HG03060 (cell line): ENCODE data around the gene METTL26.

Experiments used
- ATAC-seq: cut with Tn5 transposase; IDR thresholded peaks from one replicate; pipeline ENCODE4 v1.9.1; 2021; ENCODE audit warnings: low read depth, moderate number of reproducible peaks; ENCODE audit not compliant: unreplicated experiment

The METTL26 gene

DNA sequence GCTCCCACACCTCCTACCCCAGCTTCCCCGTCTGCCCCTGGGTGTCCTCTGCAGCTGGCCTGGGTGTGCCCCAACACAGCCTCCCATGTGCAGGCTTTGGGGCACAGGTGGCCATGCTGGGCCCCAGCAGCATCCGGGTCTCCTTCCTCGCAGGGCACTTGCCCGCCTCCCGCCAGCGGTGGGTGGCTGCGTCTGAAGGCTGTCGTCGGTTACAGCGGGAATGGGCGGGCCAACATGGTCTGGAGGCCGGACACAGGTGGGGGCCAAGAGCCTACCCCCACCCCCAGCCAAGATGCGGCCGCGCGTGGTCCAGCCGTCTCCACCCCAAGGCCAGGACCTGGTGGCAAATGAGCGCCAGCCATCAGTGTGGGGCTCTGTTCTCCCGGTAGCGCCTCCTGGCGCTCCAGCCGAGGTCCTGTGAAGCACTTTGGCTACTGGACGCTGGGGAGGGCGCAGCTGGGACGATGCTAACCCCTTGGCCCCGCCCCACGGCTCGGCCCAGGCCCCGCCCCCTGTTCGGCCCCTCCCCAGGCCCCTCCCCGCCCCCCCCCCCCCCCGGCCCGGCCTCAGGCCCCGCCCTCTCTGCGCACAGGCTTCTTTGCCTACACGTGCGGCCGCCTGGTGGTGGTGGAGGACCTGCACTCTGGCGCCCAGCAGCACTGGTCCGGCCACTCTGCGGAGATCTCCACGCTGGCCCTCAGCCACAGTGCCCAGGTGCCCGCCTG, 24.5 kb upstream of the METTL26 start:
- ATAC-seq = peak; percentile 27

DNA sequence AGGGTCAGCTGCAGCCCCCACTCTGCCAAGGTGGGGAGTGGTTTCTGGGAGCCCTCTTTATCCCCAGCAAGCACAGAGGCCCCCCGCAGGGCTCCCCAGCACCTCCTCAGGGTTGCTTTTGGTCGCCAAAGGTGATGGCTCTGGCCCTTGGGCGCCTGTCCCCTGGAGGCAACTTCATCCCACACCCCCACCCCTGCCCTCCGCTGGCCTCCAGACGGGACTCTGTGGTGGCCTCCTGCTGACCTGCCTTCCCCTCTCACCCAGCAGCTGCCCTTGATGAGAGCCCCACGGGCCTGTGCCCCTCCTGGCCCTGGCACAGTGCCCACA, 24.0 kb upstream of the METTL26 start:
- ATAC-seq = no peak

DNA sequence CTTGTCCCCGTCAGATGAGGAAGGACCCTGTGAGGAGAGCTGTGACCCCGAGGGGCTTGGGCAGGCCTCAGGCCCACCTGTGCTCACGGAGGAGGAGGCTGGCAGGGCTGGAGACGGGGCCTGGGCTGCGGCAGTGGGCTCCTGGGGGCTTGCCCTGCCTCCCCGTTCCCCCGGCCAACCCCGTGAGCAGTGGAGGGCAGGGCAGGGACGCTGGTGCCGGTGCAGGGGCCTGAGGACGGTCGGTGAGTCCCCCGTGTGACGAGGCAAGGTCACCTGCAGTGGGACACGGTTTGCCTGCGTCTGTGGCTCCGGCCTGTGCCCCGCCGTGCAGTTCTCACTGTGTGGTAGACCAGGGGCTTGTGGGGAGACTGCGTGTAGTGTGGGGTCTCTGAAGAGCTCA, 23.5 kb upstream of the METTL26 start:
- no peak for ATAC-seq

DNA sequence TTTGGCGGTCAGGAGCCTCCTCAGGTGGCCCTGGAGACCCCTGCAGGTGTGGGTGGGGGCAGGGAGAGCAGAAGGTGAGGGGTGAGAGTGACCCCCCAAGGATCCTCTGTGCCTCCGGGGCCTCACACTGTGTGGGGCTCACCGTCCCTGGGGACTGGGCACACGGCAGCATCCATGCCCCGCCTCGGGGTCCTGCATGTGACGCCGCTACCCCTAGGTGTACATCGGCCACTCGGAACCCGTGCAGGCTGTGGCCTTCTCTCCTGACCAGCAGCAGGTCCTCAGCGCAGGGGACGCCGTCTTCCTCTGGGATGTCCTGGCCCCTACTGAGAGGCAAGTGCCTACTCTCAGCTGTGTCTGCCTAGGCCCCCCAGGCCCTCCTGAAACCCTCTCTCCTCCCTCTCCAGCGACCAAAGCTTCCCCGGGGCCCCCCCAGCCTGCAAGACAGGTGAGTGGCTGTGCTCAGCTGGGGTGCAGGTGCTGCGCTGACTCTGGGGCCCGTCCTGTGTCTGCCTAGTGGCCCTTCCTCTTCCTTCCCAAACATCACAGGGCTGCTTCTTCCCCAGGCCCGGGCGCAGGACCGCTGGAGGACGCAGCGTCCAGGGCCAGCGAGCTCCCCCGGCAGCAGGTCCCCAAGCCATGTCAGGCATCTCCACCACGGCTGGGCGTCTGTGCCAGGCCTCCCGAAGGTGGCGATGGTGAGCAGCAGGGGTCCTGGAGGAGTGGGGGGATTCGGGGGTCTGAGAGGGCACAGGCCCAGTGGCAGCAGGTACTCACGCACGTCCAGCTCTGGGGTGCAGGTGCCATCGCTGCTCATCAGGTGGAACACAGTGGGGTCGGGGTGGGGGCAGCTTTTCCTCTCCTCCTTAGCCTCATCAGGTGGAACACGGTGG, 22.8 kb upstream of the METTL26 start:
- no peak for ATAC-seq

DNA sequence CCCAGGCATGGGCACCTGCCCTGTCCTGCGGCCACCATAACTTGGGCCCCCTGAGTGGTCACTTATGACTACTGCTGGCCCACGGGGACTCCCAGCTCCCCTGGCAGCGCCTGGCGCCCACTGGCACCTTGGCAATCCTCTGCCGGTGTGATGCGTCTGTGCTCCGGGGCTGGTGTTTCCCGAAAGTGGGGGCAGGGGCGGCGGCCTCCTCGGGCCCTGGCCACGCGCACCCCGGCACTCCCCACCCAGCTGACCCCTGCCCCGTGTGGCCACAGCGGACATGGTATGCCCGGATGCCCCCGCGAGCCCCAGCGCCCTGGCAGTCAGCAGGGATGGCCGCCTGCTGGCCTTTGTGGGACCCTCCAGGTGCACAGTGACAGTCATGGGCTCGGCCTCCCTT, 21.4 kb upstream of the METTL26 start:
- ATAC-seq = no peak

DNA sequence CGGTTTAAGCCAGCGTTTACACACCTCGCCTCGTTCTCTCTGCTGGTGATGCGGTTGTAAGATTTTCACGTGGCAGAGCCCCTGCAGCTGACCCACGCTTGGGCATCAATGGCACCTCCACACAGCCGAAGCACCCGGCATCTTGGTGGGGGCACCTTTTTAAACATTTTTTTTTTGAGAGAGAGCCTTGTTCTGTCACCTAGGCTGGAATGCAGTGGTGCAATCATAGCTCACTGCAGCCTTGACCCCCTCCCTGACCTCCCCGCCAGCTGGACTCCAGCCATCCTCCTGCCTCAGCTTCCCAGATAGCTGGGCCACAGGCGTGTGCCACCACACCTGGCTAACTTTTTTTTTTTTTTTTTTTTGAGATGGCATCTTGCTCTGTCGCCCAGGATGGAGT, 17.9 kb upstream of the METTL26 start:
- no peak for ATAC-seq

DNA sequence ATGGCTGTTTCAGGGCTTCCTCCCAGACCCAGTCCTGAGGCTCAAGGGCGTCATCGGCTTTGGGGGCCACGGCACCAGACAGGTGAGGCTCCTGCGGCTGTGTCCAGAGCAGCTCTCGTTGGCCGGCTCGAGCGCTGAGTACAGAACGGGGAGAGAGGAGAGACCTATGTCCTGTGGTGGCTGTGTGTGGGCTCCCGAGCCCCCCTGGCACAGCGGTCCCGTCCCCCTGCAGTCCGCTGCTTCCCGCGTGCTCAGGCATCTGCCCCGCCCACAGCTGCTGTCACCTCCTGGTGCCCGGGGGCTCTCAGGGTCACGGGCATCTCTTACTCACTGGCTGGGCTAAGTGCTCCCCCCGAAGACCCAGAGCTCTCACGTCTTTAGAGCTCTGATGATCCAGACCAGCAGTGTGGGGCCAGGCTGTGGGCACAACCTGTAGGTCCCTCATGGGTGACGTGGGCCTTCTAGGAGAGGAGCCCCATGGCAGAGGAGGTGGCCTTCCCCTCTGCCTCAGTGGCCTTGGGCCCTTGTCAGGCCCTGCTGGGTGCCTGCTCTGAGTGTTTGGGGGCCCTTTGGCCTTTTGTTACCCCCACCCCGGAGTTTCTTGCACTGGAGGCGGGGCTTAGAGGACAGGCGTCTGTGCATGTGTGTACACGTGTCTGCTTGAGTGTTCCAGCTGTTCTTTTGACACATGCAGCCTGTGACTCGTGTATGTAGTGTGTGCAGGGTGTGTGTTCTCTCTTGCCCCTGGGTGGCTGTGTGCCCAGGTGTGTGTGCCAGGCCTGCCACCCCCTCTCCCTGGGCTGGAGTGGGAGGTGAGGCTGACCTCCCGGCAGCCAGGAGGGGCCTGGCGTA, 16.6 kb upstream of the METTL26 start:
- ATAC-seq = no peak

DNA sequence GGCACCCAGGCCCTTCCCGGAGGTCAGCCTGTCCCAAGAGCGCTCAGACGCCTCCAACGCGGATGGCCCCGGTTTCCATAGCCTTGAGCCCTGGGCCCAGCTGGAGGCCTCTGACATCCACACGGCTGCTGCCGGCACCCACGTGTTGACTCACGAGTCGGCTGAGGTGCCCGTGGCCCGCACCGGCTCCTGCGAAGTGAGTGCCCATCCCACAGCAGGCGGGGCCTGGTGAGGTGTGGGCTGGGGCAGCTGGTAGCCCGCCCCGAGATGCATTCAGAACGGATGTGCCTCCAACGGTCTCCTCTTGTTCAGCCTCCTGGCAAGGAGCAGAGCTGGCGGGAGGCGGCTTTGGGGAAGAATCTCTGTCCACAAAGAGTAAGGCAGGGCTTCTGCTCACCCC, 15.7 kb upstream of the METTL26 start:
- no peak for ATAC-seq

DNA sequence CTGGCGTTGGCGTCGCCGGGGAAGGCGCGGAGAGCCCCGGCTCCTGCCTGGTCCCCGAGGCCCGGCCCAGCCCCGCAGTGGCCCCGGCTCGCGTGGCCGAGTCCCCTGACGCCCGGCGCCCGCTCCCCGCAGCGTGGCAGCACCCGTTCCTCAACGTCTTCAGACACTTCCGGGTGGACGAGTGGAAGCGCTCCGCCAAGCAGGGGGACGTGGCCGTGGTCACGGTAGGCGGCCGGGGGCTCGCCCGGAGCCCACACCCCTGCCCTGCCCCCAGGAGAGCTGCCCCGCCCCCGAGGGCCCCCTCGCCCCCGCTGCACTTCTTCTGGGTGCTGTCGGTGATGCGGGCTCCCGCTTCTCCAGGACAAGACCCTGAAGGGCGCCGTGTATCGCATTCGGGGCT, 13.5 kb upstream of the METTL26 start:
- no peak for ATAC-seq

DNA sequence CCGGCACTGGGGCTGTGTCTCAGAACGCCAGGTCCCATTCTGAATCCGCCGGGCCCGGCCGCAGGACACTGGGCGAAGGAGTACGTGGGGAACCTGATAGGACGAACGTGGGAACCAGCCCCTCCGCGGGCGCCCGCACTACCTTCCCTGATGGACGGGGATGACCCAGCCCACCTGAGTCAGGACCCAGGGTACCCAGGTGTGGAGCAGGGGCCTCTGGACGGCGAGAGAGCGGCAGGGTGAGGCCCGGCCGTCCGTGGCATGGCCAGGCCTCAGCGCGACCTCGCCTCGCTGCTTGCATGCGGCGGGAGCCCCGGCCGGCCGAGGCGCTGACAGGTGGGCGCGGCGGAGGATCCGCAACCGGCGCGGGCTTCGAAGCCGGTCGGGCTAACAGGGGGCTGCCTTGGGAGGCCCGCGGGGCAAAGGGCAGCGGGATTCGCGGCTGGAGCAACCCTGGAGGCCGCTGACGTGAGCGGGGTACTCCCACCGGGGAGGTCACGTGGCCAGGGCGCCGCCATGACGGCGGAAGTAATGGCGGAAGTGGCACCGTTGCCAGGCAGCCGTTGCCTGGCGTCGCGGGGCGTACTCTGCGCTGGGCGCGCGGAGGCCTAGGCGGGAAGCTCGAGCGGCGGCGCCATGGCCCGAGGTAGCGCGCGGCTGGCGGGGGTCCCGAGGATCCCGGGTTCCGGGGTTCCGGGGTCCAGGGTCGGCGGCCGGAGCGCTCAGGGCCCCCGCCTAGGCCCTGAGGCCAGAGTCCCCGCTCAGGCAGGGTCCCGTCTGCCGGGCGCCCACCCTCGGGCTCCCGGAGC, 12.9 kb upstream of the METTL26 start, which contains the start of gene WDR90:
Gene WDR90, plus strand, starts transcription at position 585 of the 809 bp plus-strand sequence. Its CDS starts 52 bp downstream, at position 637.
- peak; percentile 49 for ATAC-seq

DNA sequence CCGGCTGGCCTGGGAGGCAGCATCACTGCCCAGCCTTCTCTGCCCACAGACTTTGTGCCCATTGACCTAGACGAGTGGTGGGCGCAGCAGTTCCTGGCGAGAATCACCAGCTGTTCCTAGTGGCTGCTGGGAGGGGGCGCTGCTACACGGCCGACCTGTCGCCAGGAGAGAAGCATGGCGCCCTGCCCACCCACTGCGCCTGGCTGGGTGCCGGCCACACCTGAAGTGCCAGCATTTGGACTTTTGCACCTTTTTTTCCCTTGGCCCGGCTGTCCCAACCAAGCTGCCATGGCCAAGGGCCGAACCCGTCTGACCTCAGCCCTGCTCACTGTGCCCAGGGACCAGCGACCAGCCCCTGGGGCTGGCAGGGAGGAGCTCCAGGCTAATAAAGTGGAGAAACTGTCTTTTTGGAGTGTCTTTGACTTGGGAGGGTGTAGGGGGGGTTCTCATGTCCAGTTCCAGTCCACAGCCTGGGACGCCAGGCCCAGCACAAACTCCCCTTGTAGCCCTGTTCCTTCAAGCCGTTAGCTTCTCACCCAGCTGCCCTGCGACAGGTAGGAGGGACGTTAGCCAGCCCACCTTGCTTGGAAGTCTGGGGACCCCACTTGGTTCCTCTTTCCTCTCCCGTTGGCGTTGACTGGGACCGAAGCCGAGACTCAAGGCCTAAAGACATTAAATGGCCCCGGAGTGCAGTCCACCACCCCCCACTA, 12.1 kb upstream of the METTL26 start:
- no peak for ATAC-seq

DNA sequence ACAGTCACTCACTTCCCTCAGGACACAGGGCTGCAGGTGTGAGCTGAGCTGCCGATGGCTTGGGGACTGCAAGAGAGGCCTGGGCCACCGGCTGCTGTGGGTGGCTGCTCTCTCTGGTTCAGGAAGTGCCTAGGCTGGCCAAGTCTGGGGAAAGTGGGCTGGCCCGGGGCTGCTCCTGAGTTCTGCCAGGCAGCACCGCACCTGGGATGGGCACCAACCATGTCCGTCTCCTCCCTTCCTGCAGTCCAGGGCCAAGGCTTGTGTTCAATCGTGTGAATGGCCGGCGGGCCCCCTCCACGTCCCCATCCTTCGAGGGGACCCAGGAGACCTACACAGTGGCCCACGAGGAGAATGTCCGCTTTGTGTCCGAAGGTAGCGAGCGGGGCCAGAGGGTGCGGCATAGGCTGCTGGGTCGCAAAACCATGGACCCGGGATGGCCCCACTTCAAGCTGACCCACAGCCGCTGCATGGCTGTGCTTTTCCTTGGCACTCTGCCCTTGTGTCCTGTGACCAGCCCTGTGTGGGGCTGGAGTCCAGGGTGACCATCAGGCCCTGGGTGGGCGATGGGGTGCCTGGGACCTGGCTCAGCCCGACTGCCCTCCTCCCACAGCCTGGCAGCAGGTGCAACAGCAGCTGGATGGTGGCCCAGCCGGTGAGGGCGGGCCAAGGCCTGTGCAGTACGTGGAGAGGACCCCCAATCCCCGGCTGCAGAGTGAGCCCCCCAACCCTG, 11.2 kb upstream of the METTL26 start:
- no peak for ATAC-seq

DNA sequence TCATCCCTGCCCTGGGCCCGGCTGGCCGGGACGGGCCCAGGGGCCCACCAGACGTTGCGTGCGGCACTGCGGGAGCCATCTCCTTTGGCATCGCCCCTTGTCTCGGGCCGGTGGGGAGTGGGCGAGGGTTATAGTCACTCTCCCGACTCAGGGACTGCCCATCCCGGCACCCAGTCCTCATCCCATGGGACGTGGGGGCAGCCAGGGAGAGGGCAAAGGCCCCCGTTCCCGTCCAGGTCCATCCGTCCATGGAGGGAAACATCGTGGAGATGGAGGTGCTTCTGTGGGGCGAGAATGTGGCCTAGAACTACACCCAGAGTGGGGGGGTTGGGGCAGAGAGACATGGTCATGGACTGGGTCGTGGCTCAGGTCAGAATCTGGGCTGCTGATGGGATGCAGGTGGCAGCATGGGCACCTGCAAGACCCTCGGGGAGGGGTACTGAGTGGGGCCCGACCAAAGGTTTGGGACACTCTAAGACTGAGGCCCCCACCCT, 10.6 kb upstream of the METTL26 start:
- ATAC-seq = no peak

DNA sequence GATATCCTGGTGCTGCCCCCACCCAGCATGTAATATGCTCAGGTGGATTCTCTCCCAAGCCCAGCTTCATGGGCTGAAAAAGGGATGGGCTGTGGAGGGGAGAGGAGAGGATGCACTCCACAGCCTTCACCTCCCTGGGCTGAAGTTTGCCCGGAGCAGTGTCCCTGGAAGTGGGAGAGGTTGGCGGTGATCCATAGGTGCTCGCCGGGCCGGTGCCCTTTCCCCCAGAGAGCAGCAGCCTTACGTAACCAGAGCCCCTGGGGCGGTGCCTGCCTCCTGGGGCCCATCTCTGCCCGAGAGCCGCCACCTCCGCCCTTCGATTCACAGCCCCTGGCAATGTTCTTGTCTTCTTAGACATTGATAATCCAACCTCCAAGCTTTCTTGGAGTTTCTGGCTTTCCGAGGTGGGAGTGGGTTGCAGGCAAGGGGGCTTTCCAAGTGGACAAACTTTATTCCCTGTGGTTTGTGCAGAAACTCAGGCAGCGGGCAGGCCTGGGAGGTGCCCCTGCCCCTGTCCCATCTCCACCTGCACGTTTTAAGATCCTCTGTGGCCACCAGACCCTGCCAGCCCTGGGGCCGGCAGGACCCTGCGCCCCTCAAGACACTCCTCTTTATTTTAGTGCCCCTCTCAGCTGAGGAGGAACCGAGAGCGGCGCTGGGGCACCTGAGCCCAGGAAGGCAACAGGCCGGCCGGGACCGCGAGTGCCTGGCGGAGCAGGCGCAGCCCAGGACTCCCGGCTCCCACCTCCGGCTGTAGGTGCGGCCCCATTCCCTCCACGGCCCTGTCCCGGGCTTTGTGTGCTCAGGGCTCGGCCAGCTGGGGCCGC, 10.0 kb upstream of the METTL26 start:
- no peak for ATAC-seq

DNA sequence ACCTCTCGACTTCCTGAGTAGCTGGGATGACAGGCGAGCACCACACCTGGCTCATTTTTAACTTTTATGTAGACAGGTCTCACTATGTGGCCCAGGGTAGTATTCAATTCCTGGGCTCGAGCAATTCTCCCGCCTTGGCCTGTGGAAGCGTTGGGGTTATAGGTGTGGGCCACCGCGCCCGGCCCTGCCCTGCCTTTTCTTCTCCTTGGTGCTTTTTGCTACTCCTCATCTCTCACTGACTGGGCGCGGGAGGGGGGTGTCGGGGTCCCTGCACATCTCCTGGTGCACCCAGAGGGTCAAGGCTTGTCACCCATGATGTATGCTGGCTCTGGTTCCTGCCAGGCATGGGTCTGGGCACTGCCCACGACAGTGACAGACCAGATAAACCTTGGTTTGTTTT, 8.5 kb upstream of the METTL26 start:
- no peak for ATAC-seq

DNA sequence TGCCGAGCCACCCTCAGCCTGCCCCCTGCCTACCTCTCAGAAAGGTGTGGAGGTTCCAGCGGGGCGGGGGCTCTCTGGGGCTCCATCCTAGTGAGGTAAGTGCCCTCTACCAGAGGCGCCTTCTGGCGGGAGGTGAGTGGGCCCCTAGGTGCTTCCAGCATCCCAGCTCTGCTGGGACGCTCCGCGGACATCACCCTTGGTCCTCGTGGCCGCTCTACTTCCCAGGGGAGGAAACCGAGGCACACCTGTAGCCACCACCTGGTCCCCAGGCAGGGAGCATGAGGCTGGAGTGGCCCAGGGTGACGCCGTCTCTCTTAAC, 6.9 kb upstream of the METTL26 start:
- ATAC-seq = no peak

DNA sequence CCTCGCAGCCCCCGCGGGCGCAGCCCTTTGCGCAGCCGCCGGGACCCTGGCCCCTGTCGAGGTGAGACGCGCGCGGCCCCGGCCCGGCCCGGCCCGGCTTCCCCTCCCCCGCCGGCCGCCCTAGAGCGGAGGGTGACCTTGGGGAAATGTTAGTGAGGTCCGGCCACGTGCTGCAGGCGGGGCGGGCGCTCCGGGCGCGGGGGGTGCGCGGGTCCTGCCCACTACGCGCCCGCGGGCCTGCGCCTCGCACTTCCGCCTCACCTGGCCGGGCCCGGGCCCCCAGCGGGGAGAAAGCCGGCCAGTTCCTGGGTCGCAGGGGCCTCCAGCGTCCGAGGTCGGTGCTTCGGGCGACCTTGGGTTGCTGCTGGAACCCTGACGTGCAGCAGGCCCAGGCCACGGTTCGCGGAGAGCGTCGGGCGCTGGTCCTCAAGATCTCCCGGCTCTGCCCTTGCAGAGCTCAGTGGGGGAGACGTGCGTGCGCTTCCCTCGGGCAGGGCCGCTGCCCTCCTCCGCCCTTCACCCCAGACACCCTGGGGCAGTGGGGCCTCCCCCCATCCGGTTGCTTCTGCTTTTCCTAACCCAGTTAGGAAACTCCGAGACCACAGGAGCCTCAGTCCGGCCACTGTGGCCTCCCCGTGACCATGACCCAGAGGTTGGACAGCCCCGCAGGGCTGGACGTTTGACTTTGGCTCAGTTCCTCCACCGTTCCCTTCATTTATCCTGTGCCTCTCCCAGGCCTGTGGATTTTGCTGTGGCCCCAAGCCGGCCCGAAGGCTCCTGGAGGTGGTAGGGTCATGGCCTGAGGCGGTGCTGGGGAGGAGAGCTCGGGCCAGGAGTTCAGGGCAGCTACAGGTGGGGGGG, 6.3 kb upstream of the METTL26 start:
- ATAC-seq = no peak
